SK-N-SH treated with all-trans-retinoic acid at 6 μM for 48 hours (cell line): ENCODE measurements around the gene ATP2B3.
A peak's percentile ranks its signal among the peaks of the same experiment; 100 is the strongest.

Experiments
- ATAC-seq: fragments of 200-7000 bp; cut with Tn5 transposase; 3 replicates; pipeline ENCODE4 v1.9.1; 2020; ENCODE audit warnings: mild to moderate bottlenecking, moderate library complexity
- ARNTL ChIP-seq: fragments of 450-650 bp; formaldehyde crosslinking; IDR thresholded peaks from 2 replicates; pipeline ENCODE4 v1.5.0; 2020; ENCODE audit warnings: low read depth, mild to moderate bottlenecking, moderate library complexity, borderline replicate concordance
- BACH2 ChIP-seq: fragments of 250-450 bp; sonication (Bioruptor Pico); IDR thresholded peaks from 2 replicates; pipeline ENCODE4 v1.9.0; 2021; ENCODE audit warnings: mild to moderate bottlenecking, borderline replicate concordance
- CREB5 ChIP-seq: fragments of 250-450 bp; sonication (Bioruptor Pico); IDR thresholded peaks from 2 replicates; pipeline ENCODE4 v1.5.1; 2020; ENCODE audit warnings: low read depth, mild to moderate bottlenecking, moderate library complexity
- CSDC2 ChIP-seq: fragments of 250-450 bp; sonication (Bioruptor Pico); IDR thresholded peaks from 2 replicates; pipeline ENCODE4 v1.5.0; 2020; ENCODE audit warnings: mild to moderate bottlenecking, moderate library complexity
- CSRNP3 ChIP-seq: fragments of 250-450 bp; sonication (Bioruptor Pico); IDR thresholded peaks from 2 replicates; pipeline ENCODE4 v1.5.1; 2021; ENCODE audit warnings: mild to moderate bottlenecking, moderate library complexity
- ESRRG ChIP-seq: fragments of 250-450 bp; sonication (Bioruptor Pico); IDR thresholded peaks from 2 replicates; pipeline ENCODE4 v1.6.1; 2021; ENCODE audit warnings: mild to moderate bottlenecking
- GLIS3 ChIP-seq: fragments of 250-450 bp; sonication (Bioruptor Pico); IDR thresholded peaks from 2 replicates; pipeline ENCODE4 v1.5.0; 2020; ENCODE audit warnings: mild to moderate bottlenecking, moderate library complexity
- PATZ1 ChIP-seq: fragments of 250-450 bp; sonication (Bioruptor Pico); IDR thresholded peaks from 2 replicates; pipeline ENCODE4 v1.8.0; 2020; ENCODE audit warnings: mild to moderate bottlenecking, moderate library complexity, borderline replicate concordance
- POU6F1 ChIP-seq: fragments of 250-450 bp; sonication (Bioruptor Pico); IDR thresholded peaks from 2 replicates; pipeline ENCODE4 v1.8.0; 2021; ENCODE audit warnings: low read depth, mild to moderate bottlenecking, moderate library complexity, borderline replicate concordance
- PPARA ChIP-seq: fragments of 250-450 bp; sonication (Bioruptor Pico); IDR thresholded peaks from 2 replicates; pipeline ENCODE4 v1.5.0; 2020; ENCODE audit warnings: mild to moderate bottlenecking, borderline replicate concordance
- RARB ChIP-seq: fragments of 250-450 bp; sonication (Bioruptor Pico); IDR thresholded peaks from 2 replicates; pipeline ENCODE4 v1.8.0; 2021; ENCODE audit warnings: mild to moderate bottlenecking, moderate library complexity
- SNAI2 ChIP-seq: fragments of 250-450 bp; sonication (Bioruptor Pico); IDR thresholded peaks from 2 replicates; pipeline ENCODE4 v1.5.0; 2020; ENCODE audit warnings: mild to moderate bottlenecking, moderate library complexity
- TCF4 ChIP-seq: fragments of 250-450 bp; sonication (Bioruptor Pico); IDR thresholded peaks from 2 replicates; pipeline ENCODE4 v1.8.0; 2021; ENCODE audit warnings: mild to moderate bottlenecking, moderate library complexity, borderline replicate concordance
- TOX ChIP-seq: fragments of 250-450 bp; sonication (Bioruptor Pico); IDR thresholded peaks from 2 replicates; pipeline ENCODE4 v1.8.0; 2021; ENCODE audit warnings: mild to moderate bottlenecking, moderate library complexity, borderline replicate concordance
- TSHZ2 ChIP-seq: fragments of 250-450 bp; sonication (Bioruptor Pico); IDR thresholded peaks from 2 replicates; pipeline ENCODE4 v1.5.0; 2020; ENCODE audit warnings: mild to moderate bottlenecking, moderate library complexity
- ZC3H10 ChIP-seq: fragments of 250-450 bp; sonication (Bioruptor Pico); IDR thresholded peaks from 2 replicates; pipeline ENCODE4 v1.5.1; 2021; ENCODE audit warnings: mild to moderate bottlenecking, moderate library complexity
- ZFP3 ChIP-seq: fragments of 250-450 bp; sonication (Bioruptor Pico); IDR thresholded peaks from 2 replicates; pipeline ENCODE4 v1.5.0; 2020; ENCODE audit warnings: mild to moderate bottlenecking, moderate library complexity
- ZFP30 ChIP-seq: fragments of 450-650 bp; formaldehyde crosslinking; IDR thresholded peaks from 2 replicates; pipeline ENCODE4 v1.5.0; 2022; ENCODE audit warnings: mild to moderate bottlenecking, moderate library complexity
- ZNF565 ChIP-seq: fragments of 450-650 bp; formaldehyde crosslinking; conservative IDR thresholded peaks from 2 replicates; pipeline ENCODE4 v1.5.0; 2020; ENCODE audit warnings: low read depth, mild to moderate bottlenecking, moderate library complexity
- ZNF70 ChIP-seq: fragments of 450-650 bp; formaldehyde crosslinking; IDR thresholded peaks from 2 replicates; pipeline ENCODE4 v1.5.0; 2020; ENCODE audit warnings: mild to moderate bottlenecking, moderate library complexity
- ZNF8 ChIP-seq: fragments of 450-650 bp; formaldehyde crosslinking; IDR thresholded peaks from 2 replicates; pipeline ENCODE4 v1.5.0; 2020; ENCODE audit warnings: mild to moderate bottlenecking, moderate library complexity

ATP2B3 gene

GRCh38 chrX:153487590-153488071 is 29.8 kb upstream of the ATP2B3 start (continued):
- TF ChIP-seq PPARA (CRISPR knock-in tag), result no peak
- no peak for TF ChIP-seq BACH2 (CRISPR knock-in tag)
- no peak for TF ChIP-seq PATZ1 (CRISPR knock-in tag)
- no peak for TF ChIP-seq TCF4 (CRISPR knock-in tag)

GRCh38 chrX:153488231-153488914 is 29.1 kb upstream of the ATP2B3 start:
- no peak for TF ChIP-seq PPARA (CRISPR knock-in tag)
- TF ChIP-seq ZFP3 (CRISPR knock-in tag), result no peak
- no peak for TF ChIP-seq TOX
- no peak for TF ChIP-seq ZC3H10 (CRISPR knock-in tag)
- no peak for TF ChIP-seq CSRNP3 (CRISPR knock-in tag)
- TF ChIP-seq ZNF565 (CRISPR knock-in tag), result no peak
- no peak for TF ChIP-seq SNAI2 (CRISPR knock-in tag)
- TF ChIP-seq ZNF70 (CRISPR knock-in tag), result no peak
- TF ChIP-seq TCF4 (CRISPR knock-in tag), result no peak
- TF ChIP-seq CREB5, result no peak
- no peak for TF ChIP-seq ZFP30
- no peak for TF ChIP-seq RARB (CRISPR knock-in tag)
- no peak for TF ChIP-seq ZNF8 (CRISPR knock-in tag)
- no peak for TF ChIP-seq ARNTL (CRISPR knock-in tag)
- TF ChIP-seq TSHZ2 (CRISPR knock-in tag), result no peak
- no peak for TF ChIP-seq GLIS3 (CRISPR knock-in tag)
- TF ChIP-seq BACH2 (CRISPR knock-in tag), result no peak
- no peak for TF ChIP-seq ESRRG
- no peak for TF ChIP-seq CSDC2 (CRISPR knock-in tag)
- no peak for TF ChIP-seq POU6F1
- TF ChIP-seq, all 23 proteins: peak for 0
- ATAC-seq, result peak; percentile 6
